SW 1271 (cell line): ENCODE data around the gene LLGL1.

Experiments used
- DNase-seq, 2 experiments: peaks; one replicate each; lab custom pipeline; 2025; lab: John Stamatoyannopoulos, UW

The LLGL1 gene

GRCh38 chr17:18229771-18230170, 4.3 kb downstream of the LLGL1 start:
- no peak for DNase-seq

GRCh38 chr17:18230288-18231141, 5.1 kb downstream of the LLGL1 start:
- no peak for DNase-seq

GRCh38 chr17:18231164-18231563, 5.7 kb downstream of the LLGL1 start:
- no peak for DNase-seq

GRCh38 chr17:18233803-18234518, 8.5 kb downstream of the LLGL1 start:
- DNase-seq, result no peak

- DNase-seq, result no peak
Measured at GRCh38 chr17:18234853-18235380, 9.5 kb downstream of the LLGL1 start.

- DNase-seq, result no peak
Measured at GRCh38 chr17:18235743-18236256, 10.4 kb downstream of the LLGL1 start.

- no peak for DNase-seq
Measured at GRCh38 chr17:18236494-18236893, 11.1 kb downstream of the LLGL1 start.

- no peak for DNase-seq
Measured at GRCh38 chr17:18237461-18237860, 12.0 kb downstream of the LLGL1 start.

GRCh38 chr17:18238299-18238698, 12.9 kb downstream of the LLGL1 start:
- no peak for DNase-seq

GRCh38 chr17:18240449-18240848, 15.0 kb downstream of the LLGL1 start:
- DNase-seq, result no peak

GRCh38 chr17:18241229-18241871, 15.9 kb downstream of the LLGL1 start:
- no peak for DNase-seq

- DNase-seq, result no peak
Measured at GRCh38 chr17:18245038-18245776, 19.8 kb downstream of the LLGL1 start.

- no peak for DNase-seq
Measured at GRCh38 chr17:18246109-18246725, 20.8 kb downstream of the LLGL1 start.

GRCh38 chr17:18246880-18247612, 21.6 kb downstream of the LLGL1 start:
- DNase-seq, result peak in 1 of 2 experiments; percentile 49

GRCh38 chr17:18247613-18248001, 22.2 kb downstream of the LLGL1 start:
- no peak for DNase-seq

- DNase-seq, result peak; percentile 59 to 74
Measured at GRCh38 chr17:18248300-18248731, 22.9 kb downstream of the LLGL1 start.

- no peak for DNase-seq
Measured at GRCh38 chr17:18248811-18249210, 23.4 kb downstream of the LLGL1 start.

- DNase-seq, result no peak
Measured at GRCh38 chr17:18250259-18250658, 24.8 kb downstream of the LLGL1 start.

GRCh38 chr17:18250708-18251107, 25.3 kb downstream of the LLGL1 start:
- DNase-seq, result no peak

GRCh38 chr17:18251204-18251603, 25.8 kb downstream of the LLGL1 start:
- no peak for DNase-seq
